Endothelial cell of umbilical vein (primary cell): ENCODE measurements around the gene FRMD4A.

Experiments
- CTCF ChIP-seq, 2 donors: IDR thresholded peaks; 1 replicate in 1 of 2; 2 replicates in 1 of 2; pipeline ENCODE4 v1.5.1; 2011; ENCODE audit warnings: low read length in 2 of 2, mild to moderate bottlenecking in 2 of 2, moderate library complexity in 2 of 2, control low read depth in 1 of 2, inconsistent platforms in 1 of 2, low read depth in 1 of 2; ENCODE audit not compliant: insufficient read depth in 1 of 2; ENCODE audit errors: extremely low read depth in 1 of 2
- JUN ChIP-seq: IDR thresholded peaks from 2 replicates; pipeline ENCODE4 v1.6.1; 2011; ENCODE audit warnings: borderline replicate concordance, low read depth; ENCODE audit not compliant: insufficient read length, insufficient read depth
- POLR2A ChIP-seq: IDR thresholded peaks from 2 replicates; pipeline ENCODE4 v1.6.1; 2012; ENCODE audit warnings: low read depth, mild to moderate bottlenecking, control low read depth, low read length

DNA sequence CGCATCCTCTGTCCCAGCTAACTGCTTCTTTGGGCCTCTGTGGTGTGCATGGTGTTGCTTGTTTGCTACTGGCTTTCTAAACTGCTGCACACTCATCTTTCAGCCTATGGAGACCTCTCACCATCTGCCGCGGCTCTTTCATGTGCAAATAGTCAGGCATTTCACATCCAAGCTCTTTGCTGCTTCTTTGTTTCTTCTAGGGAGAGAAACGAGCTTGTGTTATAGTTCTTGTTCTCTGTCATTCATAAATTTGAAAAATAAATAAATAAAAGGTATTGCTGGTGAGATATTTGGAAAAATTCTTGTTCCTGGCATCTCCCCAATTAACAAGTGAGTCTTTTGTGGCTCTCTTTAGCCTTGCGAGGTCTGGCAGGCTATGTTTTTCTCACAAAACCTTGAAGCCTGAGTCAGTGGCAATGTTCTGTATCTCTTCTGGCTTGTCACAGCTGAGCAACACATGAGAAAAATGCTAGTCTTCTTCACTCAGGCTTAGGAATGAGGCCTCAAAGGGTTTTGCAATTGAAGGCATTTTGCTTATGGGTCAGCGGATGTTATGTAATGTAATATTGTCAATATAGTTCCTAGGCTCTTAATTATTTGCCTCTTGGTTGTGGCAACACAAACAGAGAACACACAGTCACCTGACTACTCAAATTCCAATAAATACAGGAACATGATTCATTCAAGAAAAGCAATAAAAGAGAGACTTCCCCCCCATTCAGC, 274.0 kb downstream of the FRMD4A start:
- TF ChIP-seq POLR2A = no peak
- TF ChIP-seq CTCF (IDR thresholded peaks at IDR 0.05; ENCODE audit: extremely low read depth in 1 of 2, insufficient read depth in 1 of 2, low read depth in 1 of 2, low read length in 2 of 2) = no peak
- TF ChIP-seq JUN = no peak
